Hepatocyte (in vitro differentiated cells): ENCODE results near the gene KIF3B. TPM values are rescaled to one million over a fixed set of nuclear protein-coding genes. Genes with fewer than 3 reads are reported as not detected.
"Not testable (repeated sequence)": the region's sequence is repeated elsewhere in the genome, so short reads cannot be mapped to it uniquely, and the experiment has no call there.

Experiments used
- DNase-seq: peaks from one replicate; pipeline ENCODE4 v3.0.0-alpha.2; 2016; ENCODE audit warnings: low spot score
- H2AFZ ChIP-seq: fragments of 200-600 bp; sonication (generic); 2 replicates; pipeline ENCODE4 v1.6.0; 2016; ENCODE audit warnings: antibody characterized with exemption, mild to moderate bottlenecking
- H3K27ac ChIP-seq: fragments of 200-600 bp; sonication (generic); 2 replicates; pipeline ENCODE4 v1.5.1; 2016; ENCODE audit warnings: mild to moderate bottlenecking
- H3K27me3 ChIP-seq: fragments of 200-600 bp; sonication (generic); 2 replicates; pipeline ENCODE4 v1.6.1; 2016
- H3K36me3 ChIP-seq: fragments of 200-600 bp; sonication (generic); replicated peaks from 2 replicates; pipeline ENCODE4 v1.5.1; 2016; ENCODE audit warnings: low read depth; ENCODE audit not compliant: insufficient read depth
- H3K4me1 ChIP-seq: fragments of 200-600 bp; sonication (generic); 2 replicates; pipeline ENCODE4 v1.5.1; 2016; ENCODE audit warnings: mild to moderate bottlenecking, moderate library complexity; ENCODE audit not compliant: insufficient read depth
- H3K4me2 ChIP-seq: fragments of 200-600 bp; sonication (generic); 2 replicates; pipeline ENCODE4 v1.6.0; 2016
- H3K4me3 ChIP-seq: fragments of 200-600 bp; sonication (generic); 2 replicates; pipeline ENCODE4 v1.5.1; 2016; ENCODE audit warnings: mild to moderate bottlenecking
- H3K79me2 ChIP-seq: fragments of 200-600 bp; sonication (generic); 2 replicates; pipeline ENCODE4 v1.6.0; 2017; ENCODE audit warnings: mild to moderate bottlenecking
- H3K9me2 ChIP-seq: fragments of 200-600 bp; sonication (generic); replicated peaks from 2 replicates; pipeline ENCODE4 v1.6.0; 2017; ENCODE audit warnings: mild to moderate bottlenecking; ENCODE audit not compliant: insufficient read depth
- H3K9me3 ChIP-seq: fragments of 200-600 bp; sonication (generic); 2 replicates; pipeline ENCODE4 v1.5.1; 2016; ENCODE audit warnings: low read depth, mild to moderate bottlenecking
- H4K20me1 ChIP-seq: fragments of 200-600 bp; sonication (generic); 2 replicates; pipeline ENCODE4 v1.6.0; 2016; ENCODE audit warnings: mild to moderate bottlenecking; ENCODE audit not compliant: insufficient read depth, poor library complexity, severe bottlenecking
- EZH2 ChIP-seq: fragments of 200-600 bp; sonication (generic); IDR thresholded peaks from 2 replicates; pipeline ENCODE4 v1.6.1; 2016; ENCODE audit warnings: antibody characterized with exemption, mild to moderate bottlenecking, borderline replicate concordance
- EZH2phosphoT487 ChIP-seq: fragments of 200-600 bp; sonication (generic); IDR thresholded peaks from one replicate; pipeline ENCODE4 v1.6.1; 2018; ENCODE audit warnings: antibody characterized with exemption, mild to moderate bottlenecking, low read depth, moderate library complexity; ENCODE audit not compliant: unreplicated experiment, severe bottlenecking
- WGBS: methylation state at CpG from one replicate; pipeline ENCODE4 v1.1.6; 2016; ENCODE audit warnings: low lambda C conversion rate; ENCODE audit errors: missing lambda C conversion rate; 5-methylcytosine and 5-hydroxymethylcytosine counted together
- polyA plus RNA-seq: library from polyadenylated mRNA; unstranded; fragments of >200 nt; fragmentation: Nextera tagmentation; extraction: Ambion mirVana; gene quantifications from 2 replicates; pipeline ENCODE4 v1.2.1, GENCODE V29; 2016
- total RNA-seq: library from RNA; depleted of rRNA; stranded (reverse); fragments of >200 nt; gene quantifications from 2 replicates; pipeline ENCODE4 v1.2.3, GENCODE V29; 2014
- TF ChIP-seq, protein P1 (sequence below): fragments of 200-600 bp; sonication (generic); IDR thresholded peaks from 2 replicates; pipeline ENCODE4 v1.5.1; 2016; ENCODE audit warnings: antibody characterized with exemption, mild to moderate bottlenecking; ENCODE audit not compliant: poor library complexity

The KIF3B gene
- total and polyA plus RNA-seq, 2 experiments from 2014 or later: 11.7 to 32.0 TPM

DNA sequence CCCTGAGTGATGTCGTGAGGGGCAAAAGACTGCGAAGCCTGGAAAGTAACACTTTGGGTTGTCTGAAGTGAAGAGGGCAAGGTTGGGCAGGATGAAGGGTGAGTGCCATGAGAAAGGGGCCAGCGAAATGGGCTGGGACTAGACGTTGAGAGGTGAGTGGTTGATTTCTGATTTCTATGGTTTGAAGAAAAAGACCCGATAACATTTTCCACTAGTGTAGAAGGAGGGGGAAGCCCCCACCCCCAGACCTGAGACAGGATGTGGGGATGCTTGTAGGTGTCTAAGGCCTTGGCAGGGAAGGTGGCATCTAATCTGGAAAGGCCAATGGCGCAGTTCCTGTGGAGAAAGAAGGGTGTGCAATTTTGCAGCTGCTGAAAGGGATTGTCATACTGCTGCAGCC, 25.3 kb upstream of the KIF3B start:
- TF ChIP-seq EZH2: no peak

DNA sequence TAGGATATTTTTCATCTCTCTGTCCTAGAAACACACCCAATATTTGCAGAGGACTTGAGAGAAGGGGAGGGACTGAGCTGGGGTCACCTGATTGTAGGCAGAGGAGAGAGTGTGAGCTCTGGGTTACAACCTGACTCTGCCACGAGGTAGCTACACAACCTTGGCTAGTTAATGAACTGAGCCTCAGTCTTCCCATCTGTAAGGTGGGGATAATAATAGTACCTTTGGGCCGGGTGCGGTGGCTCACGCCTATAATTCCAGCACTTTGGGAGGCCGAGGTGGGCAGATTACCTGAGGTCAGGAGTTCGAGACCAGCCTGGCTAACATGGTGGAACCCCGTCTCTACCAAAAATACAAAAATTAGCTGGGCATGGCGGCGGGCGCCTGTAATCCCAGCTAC, 16.5 kb upstream of the KIF3B start:
- not testable (repeated sequence) for H3K27ac ChIP-seq, DNase-seq
- WGBS: 90% methylated on average over 10 of the region's 10 CpGs

More for the DNA sequence above, 25.3 kb upstream of the KIF3B start:
- no peak for DNase-seq
- Histone ChIP-seq H3K27me3 (no peaks in the 10 kb centered on the region), H3K36me3 (no peaks in the 10 kb centered on the region), H3K4me3 (no peak overlapping the region), H3K4me1 (no peaks in the 10 kb centered on the region), H3K9me3 (no peaks in the 10 kb centered on the region), H3K27ac (no peak overlapping the region), H3K9me2 (no peaks in the 10 kb centered on the region), H2AFZ (no peak overlapping the region), H3K4me2 (no peak overlapping the region), H3K79me2 (no peaks in the 10 kb centered on the region), H4K20me1 (no peaks in the 10 kb centered on the region)
- WGBS: 97% methylated on average over 6 of the region's 6 CpGs

DNA sequence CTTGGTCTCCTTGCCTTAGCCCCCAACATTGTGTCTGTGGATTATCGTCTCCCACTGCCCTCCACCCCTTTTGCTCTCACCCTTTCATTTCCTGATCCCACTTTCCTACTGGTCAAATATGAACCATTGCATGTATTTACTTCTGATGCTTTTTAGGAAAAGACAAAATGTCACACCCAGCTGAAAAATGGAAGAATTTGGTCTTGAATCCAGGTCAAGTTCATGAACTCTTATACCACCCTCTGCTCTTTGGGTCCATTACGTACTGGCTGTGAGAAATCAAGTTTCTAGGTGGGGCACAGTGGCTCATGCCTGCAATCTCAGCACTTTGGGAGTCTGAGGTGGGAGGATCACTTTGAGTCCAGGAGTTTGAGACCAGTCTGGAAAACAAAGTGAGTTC, 15.8 kb upstream of the KIF3B start:
- no peaks in the 10 kb centered on the region for H3K79me2 ChIP-seq
- no peak overlapping the region for H2AFZ ChIP-seq
- no peak for DNase-seq
- H4K20me1 ChIP-seq: no peaks in the 10 kb centered on the region
- WGBS: 83% methylated on average over 2 of the region's 2 CpGs
- H3K4me3 ChIP-seq: no peak overlapping the region
- no peak overlapping the region for H3K27ac ChIP-seq
- H3K36me3 ChIP-seq: no peaks in the 10 kb centered on the region
- H3K27me3 ChIP-seq: no peaks in the 10 kb centered on the region
- H3K4me1 ChIP-seq: no peaks in the 10 kb centered on the region
- no peak for TF ChIP-seq EZH2phosphoT487
- no peak for TF ChIP-seq EZH2
- TF ChIP-seq, protein P1, sequence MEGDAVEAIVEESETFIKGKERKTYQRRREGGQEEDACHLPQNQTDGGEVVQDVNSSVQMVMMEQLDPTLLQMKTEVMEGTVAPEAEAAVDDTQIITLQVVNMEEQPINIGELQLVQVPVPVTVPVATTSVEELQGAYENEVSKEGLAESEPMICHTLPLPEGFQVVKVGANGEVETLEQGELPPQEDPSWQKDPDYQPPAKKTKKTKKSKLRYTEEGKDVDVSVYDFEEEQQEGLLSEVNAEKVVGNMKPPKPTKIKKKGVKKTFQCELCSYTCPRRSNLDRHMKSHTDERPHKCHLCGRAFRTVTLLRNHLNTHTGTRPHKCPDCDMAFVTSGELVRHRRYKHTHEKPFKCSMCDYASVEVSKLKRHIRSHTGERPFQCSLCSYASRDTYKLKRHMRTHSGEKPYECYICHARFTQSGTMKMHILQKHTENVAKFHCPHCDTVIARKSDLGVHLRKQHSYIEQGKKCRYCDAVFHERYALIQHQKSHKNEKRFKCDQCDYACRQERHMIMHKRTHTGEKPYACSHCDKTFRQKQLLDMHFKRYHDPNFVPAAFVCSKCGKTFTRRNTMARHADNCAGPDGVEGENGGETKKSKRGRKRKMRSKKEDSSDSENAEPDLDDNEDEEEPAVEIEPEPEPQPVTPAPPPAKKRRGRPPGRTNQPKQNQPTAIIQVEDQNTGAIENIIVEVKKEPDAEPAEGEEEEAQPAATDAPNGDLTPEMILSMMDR: no peak
- H3K9me2 ChIP-seq: no peaks in the 10 kb centered on the region
- H3K4me2 ChIP-seq: no peak overlapping the region
- H3K9me3 ChIP-seq: no peaks in the 10 kb centered on the region

More for the DNA sequence above, 16.5 kb upstream of the KIF3B start:
- H3K4me3 ChIP-seq, H3K9me2 ChIP-seq, H3K36me3 ChIP-seq, H3K9me3 ChIP-seq, H2AFZ ChIP-seq, H3K27me3 ChIP-seq, H3K4me1 ChIP-seq, H3K4me2 ChIP-seq, H4K20me1 ChIP-seq, H3K79me2 ChIP-seq: not testable (repeated sequence)

DNA sequence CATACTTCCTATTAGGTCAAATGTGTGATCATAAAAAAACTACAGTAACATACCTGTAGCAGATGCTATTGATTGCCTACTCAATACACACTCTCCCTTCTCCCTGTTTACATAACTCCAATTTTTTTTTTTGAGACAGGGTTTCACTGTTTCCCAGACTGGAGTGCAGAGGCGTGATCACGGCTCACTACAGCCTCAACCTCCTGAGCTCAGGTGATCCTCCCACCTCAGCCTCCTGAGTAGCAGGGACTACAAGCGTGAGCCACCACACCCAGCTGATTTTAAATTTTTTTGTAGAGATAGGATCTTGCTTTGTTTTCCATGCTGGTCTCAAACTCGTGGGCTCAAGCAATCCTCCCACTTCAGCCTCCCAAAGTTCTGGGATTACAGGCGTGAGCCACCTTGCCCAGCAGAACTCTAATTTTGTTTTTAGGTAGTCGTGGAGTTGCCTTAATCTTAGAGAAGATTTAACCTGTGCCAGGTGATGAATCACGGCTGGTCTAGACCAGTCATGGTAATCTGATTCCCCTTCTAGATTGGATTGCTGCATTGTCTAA, 14.0 kb upstream of the KIF3B start:
- Histone ChIP-seq H3K4me1 (no peaks in the 10 kb centered on the region), H3K79me2 (no peaks in the 10 kb centered on the region), H4K20me1 (no peaks in the 10 kb centered on the region), H2AFZ (no peak overlapping the region), H3K4me2 (no peak overlapping the region), H3K9me2 (no peaks in the 10 kb centered on the region), H3K36me3 (no peaks in the 10 kb centered on the region), H3K4me3 (no peak overlapping the region), H3K27me3 (no peaks in the 10 kb centered on the region), H3K27ac (no peak overlapping the region), H3K9me3 (no peaks in the 10 kb centered on the region)
- 89% methylated on average over 7 of the region's 7 CpGs for WGBS
- TF ChIP-seq, protein P1: no peak
- TF ChIP-seq EZH2phosphoT487: no peak
- no peak for TF ChIP-seq EZH2
- DNase-seq: no peak
